Measurements from ENCODE around the gene NPB.

The NPB gene

DNA sequence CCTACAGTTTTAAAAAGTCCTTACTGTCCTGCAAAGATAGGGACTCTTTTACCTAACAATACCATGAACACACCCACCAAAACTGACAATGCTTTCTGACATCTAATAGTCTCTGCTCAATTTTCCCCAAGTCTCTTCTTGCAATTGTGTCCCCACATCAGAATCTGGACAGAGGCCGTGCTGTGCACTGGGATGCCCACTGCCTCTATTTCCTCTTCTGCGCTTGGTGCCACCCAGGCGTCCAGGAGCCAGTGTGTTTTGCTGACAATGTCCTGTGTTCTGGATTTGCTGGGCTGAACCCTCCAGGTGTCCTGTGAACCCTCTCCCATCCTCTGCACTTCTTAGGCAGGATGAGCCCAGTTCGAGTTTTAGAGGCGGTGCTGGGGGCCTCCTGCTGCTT is 24.5 kb upstream of the NPB start:
- no peak for TF ChIP-seq CTCF (IDR thresholded peaks at IDR 0.05)

DNA sequence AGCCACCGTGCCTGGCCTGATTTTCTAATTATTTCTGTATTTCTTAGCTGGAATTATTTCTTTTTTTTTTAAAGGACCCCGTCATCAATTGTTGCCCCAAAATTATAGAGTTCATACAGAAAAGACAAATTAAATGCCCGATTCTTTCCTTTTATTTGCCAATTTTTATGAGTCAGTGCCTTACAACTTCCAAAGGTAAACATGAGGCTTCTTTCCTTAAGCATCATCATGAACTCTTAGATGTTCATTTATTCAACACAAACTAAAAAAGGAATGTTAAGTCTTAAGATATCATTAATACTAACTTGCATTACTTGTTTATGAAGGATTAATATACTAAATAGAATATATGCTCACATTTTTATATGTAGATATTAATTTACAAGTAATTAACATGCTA is 23.7 kb upstream of the NPB start:
- TF ChIP-seq CTCF (IDR thresholded peaks at IDR 0.05), result no peak

DNA sequence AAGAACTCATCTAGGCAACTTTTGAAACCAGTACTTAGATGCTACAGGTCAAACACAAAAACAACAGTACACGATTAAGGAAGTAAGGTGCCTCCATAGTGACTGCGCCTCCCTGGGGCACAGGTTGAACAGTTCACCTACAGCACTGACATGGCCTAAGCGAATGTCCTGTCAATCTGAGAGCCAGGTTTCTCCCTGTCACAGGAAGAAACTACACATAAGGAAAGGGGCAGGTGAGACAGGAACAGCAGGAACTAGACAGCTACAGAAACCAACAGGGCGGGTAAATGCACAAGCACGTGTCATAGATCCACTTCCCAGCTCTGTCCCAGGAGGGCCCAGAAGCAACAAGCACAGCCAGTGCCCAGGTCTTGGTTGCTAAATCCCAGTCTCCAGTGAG is 22.9 kb upstream of the NPB start:
- no peak for TF ChIP-seq CTCF (IDR thresholded peaks at IDR 0.05)

- TF ChIP-seq CTCF (IDR thresholded peaks at IDR 0.05), result no peak
Observed at GRCh38 chr17:81884520-81884919, 17.5 kb upstream of the NPB start.

DNA sequence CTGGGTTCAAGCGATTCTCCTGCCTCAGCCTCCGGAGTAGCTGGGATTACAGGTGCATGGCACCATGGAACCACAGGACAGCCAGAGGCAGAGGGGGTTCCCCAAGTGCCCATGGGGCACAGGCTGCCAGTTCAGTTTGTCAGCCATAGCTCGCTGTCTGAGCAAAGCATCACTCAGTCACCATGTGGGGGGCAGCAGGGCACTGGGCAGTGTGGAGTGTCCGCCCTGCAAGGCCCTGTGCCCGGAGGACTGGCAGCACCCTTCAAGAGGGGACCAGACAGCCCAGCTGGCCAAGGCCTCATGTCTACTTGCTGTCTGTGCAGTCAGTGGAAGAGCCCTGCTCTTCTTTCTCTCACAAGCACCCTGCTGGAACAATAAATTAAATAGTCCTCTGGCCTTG is 17.1 kb upstream of the NPB start:
- no peak for TF ChIP-seq CTCF (IDR thresholded peaks at IDR 0.05)

- TF ChIP-seq CTCF (IDR thresholded peaks at IDR 0.05), result no peak
Observed at GRCh38 chr17:81885454-81885853, 16.6 kb upstream of the NPB start.

- no peak for TF ChIP-seq CTCF (IDR thresholded peaks at IDR 0.05)
Observed at GRCh38 chr17:81885869-81886548, 16.0 kb upstream of the NPB start.

Data from LNCAP (cell line).